ENCODE data around the gene SNX17.

The SNX17 gene

DNA sequence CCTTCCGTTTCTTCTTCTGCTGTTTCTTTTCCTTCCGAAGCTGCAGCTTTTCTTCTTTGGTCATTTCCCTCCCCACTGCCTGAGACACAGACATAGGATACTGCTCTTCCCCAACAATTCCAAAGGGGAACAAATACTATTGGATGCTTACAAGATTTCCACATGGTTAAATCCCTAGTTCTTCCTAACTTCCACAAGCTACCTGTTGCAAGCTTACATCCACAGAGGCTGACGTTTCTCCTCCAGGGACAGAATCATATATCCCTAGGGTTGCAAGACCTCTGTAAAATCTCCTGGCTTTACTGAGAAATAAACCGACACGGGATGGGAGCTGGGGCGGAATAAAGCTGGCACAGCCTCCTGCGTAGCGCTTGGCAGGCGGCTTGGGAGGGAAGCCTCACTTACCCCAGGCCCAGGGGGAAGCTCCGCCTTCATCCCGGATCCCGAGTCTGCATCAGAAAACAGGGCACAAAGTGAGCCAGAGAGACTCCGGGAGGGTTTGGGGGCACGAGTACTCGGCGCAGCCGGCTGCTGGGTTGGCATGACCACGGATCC lies 868 bp upstream of the SNX17 start:
- peak; percentile 64 for DNase-seq (ENCODE audit: low spot score)

DNA sequence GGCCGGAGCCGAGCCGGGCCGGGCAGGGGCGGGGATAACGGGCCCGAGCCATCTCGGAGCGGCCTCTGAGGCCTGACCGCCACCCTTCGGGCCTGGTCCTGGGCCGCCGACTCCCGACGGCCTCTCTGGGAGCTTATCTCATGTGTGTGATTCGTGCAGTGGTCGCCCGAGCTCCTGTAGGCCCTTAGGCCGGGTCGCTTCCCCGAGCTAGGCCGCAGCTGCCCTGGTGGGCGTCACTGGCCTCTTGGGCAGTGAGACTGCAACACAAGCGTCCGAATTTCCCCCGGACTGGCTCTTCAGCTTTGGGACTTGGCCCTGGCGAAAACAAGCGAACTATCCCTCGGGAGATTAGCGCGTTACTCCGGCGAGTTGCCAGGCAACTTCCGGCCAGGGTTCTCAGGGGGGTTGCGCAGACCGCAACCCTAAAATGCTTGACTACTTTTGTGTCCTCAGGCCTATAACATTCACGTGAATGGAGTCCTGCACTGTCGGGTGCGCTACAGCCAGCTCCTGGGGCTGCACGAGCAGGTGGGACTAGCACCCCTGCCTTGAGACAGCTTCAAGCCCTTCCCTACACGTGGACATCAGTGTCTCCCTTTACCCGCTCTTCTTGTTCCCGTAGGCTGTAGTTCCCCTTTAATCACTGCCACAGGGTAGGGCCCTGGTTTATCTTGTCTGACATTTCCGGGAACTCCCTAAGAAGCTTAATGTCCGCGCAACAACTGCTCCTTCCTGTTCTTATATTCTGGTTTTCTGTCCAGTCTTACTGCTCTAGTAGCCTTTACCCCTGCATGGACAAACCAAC lies 602 bp downstream of the SNX17 start:
- peak; percentile 59 for DNase-seq (ENCODE audit: low spot score)

DNA sequence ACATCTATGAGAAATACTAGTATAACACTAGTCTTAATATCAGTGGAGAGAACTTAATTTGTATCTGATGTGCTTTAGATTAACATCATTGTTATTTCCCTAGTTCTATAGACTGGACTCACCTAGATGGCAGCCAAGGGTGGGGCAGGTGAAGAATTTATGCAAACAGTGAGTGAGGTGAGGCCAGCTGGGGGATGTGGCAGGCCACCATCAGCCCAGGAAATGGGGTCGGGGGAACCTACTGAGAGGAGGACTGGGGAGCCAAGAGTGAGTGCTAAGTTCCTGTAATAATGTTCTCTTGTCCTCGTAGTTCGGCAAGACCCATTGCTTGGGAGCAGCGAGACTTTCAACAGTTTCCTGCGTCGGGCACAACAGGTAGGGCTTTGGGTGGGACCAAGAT lies 2.5 kb downstream of the SNX17 start:
- no peak for DNase-seq (ENCODE audit: low spot score)

DNA sequence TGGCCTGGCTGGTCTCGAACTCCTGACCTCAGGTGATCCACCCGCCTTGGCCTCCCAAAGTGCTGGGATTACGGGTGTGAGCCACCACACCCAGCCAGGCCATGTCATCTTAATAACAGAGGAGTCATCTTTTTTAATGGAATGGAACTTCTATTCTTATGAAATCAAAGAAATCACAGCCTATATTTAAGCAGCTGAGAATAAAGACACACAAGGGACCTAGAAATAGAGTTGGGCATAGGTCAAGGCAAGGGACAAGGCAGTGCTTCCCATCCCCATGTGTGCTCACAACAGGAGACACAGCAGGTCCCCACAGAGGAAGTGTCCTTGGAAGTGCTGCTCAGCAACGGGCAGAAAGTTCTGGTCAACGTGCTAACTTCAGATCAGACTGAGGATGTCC lies 3.2 kb downstream of the SNX17 start:
- no peak for DNase-seq (ENCODE audit: low spot score)

DNA sequence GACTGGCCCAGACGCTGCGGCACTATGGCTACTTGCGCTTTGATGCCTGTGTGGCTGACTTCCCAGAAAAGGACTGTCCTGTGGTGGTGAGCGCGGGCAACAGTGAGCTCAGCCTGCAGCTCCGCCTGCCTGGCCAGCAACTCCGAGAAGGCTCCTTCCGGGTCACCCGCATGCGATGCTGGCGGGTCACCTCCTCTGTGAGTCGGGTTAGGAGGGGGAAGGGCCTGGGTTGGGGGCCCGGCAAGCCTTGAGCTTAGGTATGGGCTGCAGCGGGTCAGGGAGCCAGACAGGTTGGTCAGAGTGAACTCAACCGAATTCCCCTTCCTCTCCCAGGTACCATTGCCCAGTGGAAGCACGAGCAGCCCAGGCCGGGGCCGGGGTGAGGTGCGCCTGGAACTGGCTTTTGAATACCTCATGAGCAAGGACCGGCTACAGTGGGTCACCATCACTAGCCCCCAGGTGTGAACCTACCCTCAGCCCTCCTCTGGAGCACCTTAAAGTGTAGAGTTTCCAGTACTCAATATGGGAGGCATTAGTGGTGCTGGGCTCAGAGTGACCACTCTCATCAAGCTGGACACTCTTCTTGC lies 5.2 kb downstream of the SNX17 start:
- no peak for DNase-seq (ENCODE audit: low spot score)

GRCh38 chr2:27376151-27376865 lies 5.9 kb downstream of the SNX17 start:
- DNase-seq (ENCODE audit: low spot score): no peak

GRCh38 chr2:27376866-27377617 lies 6.6 kb downstream of the SNX17 start:
- DNase-seq (ENCODE audit: low spot score): no peak

- DNase-seq (ENCODE audit: low spot score): no peak
Observed at GRCh38 chr2:27377618-27378095, 7.2 kb downstream of the SNX17 start.

DNA sequence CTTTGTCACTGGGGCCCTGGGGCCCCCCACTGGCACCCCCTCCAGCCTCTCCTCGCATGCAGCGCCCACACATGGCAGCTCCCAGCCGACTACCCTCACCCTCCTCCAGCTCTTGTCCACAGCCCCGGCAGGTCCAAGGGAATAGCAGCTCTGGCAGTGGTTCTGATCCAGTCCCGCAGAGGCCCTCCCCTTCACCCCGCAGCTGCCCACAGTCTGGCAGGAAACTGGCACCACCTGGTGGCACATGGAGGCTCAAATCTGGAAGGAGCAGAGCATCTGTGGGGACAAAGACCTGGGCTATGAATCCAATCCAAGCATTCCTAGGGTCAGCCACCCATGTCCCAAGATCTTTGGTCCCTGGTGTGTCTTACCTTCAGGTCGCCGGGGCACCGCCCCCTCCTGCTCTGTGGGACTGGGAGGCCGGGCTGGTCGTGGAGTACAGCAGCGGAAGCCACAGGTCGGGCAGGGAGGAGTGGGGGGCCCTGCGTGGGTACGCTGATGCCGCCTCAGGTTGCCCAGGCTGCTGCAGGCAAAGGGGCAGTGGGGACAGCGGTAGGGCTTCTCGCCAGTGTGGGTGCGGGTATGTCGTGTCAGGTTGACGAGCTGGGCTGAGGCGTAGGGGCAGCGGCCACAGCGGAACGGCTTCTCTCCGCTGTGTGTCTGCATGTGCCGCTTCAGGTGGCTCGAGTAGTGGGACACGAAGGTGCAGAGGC lies 7.8 kb downstream of the SNX17 start:
- DNase-seq (ENCODE audit: low spot score): peak; percentile 67

DNA sequence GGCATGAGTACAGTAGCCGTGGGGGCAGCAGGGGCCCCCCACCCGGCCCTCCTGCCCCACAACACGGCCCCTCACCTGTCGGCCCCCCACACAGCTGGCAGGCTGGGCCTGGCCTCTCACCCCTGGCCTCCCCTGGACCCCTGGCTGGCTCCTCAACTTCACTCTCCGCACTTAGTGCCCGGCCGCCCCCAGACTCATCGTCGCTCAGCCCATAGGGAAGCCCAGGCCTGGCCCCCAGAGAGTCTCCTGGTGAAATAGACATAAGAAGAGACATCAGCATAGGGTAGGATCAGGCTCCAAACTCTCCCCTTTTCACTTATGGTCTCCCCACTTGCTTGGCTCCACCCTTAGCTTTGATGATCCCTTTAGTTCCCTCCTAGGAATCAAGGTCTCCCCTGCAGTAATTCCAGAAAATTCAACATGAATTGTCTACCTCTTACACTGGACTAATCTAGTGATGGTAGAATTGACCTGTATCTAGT lies 8.4 kb downstream of the SNX17 start:
- DNase-seq (ENCODE audit: low spot score): no peak

GRCh38 chr2:27379383-27379835 lies 9.0 kb downstream of the SNX17 start:
- no peak for DNase-seq (ENCODE audit: low spot score)

GRCh38 chr2:27379836-27380625 lies 9.6 kb downstream of the SNX17 start:
- DNase-seq (ENCODE audit: low spot score): peak; percentile 77

GRCh38 chr2:27380626-27381545 lies 10.5 kb downstream of the SNX17 start, which contains the start of gene ZNF513:
ZNF513 (minus strand) TSS chr2:27380734; CDS start chr2:27380526, 208 bp downstream.
- peak; percentile 94 for DNase-seq (ENCODE audit: low spot score)

DNA sequence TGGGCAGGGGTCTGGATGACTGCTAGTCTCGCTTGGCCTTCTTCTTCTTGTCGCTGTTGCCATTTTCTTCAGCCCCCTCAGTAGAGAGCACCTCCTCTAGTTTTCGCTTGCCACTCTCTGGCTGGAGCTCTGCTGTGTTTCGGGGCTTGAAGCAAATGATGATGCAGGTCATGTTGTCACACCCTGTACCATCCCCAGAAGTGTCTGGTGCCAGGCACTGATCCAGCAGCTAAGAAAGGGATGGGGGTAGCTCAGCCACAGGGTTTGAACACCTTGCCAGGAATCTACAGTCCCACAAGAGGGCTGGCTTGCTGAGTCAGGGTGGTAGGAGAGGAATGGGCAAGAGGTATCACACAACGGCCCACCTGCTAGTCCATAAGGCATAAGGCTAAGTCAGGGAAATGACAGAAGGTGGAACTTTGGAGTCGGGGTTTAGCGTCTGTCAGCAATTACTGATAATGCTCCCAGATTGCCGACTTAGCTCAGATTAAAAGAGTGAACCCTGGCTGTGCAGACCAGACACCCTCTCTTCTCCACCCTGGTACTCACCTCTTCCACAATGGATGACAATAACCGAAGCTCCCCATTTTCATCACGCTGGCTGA lies 11.3 kb downstream of the SNX17 start:
- no peak for DNase-seq (ENCODE audit: low spot score)

GRCh38 chr2:27390822-27391679 lies 20.6 kb downstream of the SNX17 start:
- DNase-seq (ENCODE audit: low spot score): no peak

- DNase-seq (ENCODE audit: low spot score): no peak
Observed at GRCh38 chr2:27393225-27393624, 22.8 kb downstream of the SNX17 start.

DNA sequence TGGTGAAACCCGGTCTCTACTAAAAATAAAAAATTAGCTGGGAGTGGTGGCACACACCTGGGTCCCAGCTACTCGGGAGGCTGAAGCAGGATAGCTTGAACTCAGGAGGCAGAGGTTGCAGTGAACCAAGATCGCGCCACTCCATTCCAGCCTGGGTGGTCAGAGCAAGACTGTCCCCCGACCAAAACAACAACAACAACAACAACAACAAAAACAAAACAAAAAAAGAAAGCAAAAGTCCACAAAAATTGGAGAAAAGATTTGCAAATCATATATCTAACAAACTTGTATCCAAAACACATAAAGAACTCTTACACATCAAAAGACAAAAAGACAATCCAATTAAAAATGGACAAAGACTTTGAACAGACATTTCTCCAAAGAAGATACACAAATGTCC lies 28.5 kb downstream of the SNX17 start:
- DNase-seq (ENCODE audit: low spot score): no peak
